IMR-90 (cell line): Measurements from ENCODE around the gene RALGAPA2. TPM values are rescaled to one million over a fixed set of nuclear protein-coding genes. Genes with fewer than 3 reads are reported as not detected.

ENCODE experiments used
- ATAC-seq: fragments of 200-7000 bp; cut with Tn5 transposase; 2 replicates; pipeline ENCODE4 v1.9.1; 2020; ENCODE audit warnings: low read depth, mild to moderate bottlenecking, moderate library complexity
- BruUV-seq: library from RNA; stranded (reverse); fragments of 400-500 nt; replicated peaks from 2 replicates; lab custom pipeline; 2021; lab: Mats Ljungman, UMichigan
- CTCF ChIA-PET: fragments of 300-600 bp; formaldehyde crosslinking; extraction: SDS; loops from one replicate; lab custom pipeline; 2021; ENCODE audit warnings: antibody characterized with exemption; lab: Yijun Ruan, JAX
- POLR2A ChIA-PET: fragments of 300-600 bp; sonication (Branson Sonifier 250); formaldehyde crosslinking; loops from one replicate; lab custom pipeline; 2022; ENCODE audit warnings: antibody characterized with exemption; ENCODE audit not compliant: unreplicated experiment; lab: Charles Lee
- DNase-seq: peaks from one replicate; pipeline ENCODE4 v3.0.0; 2013
- H2AFZ ChIP-seq: replicated peaks from 2 replicates; pipeline ENCODE3; 2013; ENCODE audit warnings: low read length, mild to moderate bottlenecking; ENCODE audit not compliant: poor library complexity
- H2AK5ac ChIP-seq: 2 replicates; pipeline ENCODE4 v1.6.1; 2013; ENCODE audit warnings: low read depth, low read length, inconsistent platforms
- H2AK9ac ChIP-seq: replicated peaks from 2 replicates; pipeline ENCODE3; 2013; ENCODE audit warnings: mild to moderate bottlenecking, low read depth, low read length, moderate library complexity; ENCODE audit not compliant: poor library complexity
- H2BK120ac ChIP-seq: 2 replicates; pipeline ENCODE4 v1.6.1; 2013; ENCODE audit warnings: low read depth, low read length, inconsistent platforms
- H2BK15ac ChIP-seq: 3 replicates; pipeline ENCODE4 v1.6.1; 2013; ENCODE audit warnings: low read depth, low read length, inconsistent platforms
- H2BK20ac ChIP-seq: 2 replicates; pipeline ENCODE4 v1.6.1; 2013; ENCODE audit warnings: low read depth, mild to moderate bottlenecking, inconsistent platforms, low read length, moderate library complexity
- H2BK5ac ChIP-seq: 2 replicates; pipeline ENCODE4 v1.6.1; 2013; ENCODE audit warnings: mild to moderate bottlenecking, low read depth, low read length, inconsistent platforms; ENCODE audit not compliant: poor library complexity, severe bottlenecking
- H3K14ac ChIP-seq: replicated peaks from 2 replicates; pipeline ENCODE4 v1.6.1; 2013; ENCODE audit warnings: low read depth, low read length, inconsistent platforms
- H3K18ac ChIP-seq: 2 replicates; pipeline ENCODE4 v1.6.1; 2013; ENCODE audit warnings: low read depth, low read length, control low read depth
- H3K23ac ChIP-seq: 2 replicates; pipeline ENCODE4 v1.6.1; 2013; ENCODE audit warnings: low read depth, low read length, inconsistent platforms
- H3K27ac ChIP-seq: 2 replicates; pipeline ENCODE4 v1.5.1; 2013; ENCODE audit warnings: mild to moderate bottlenecking, control low read depth, low read length; ENCODE audit not compliant: insufficient read depth
- H3K27me3 ChIP-seq: 2 replicates; pipeline ENCODE4 v1.6.1; 2013; ENCODE audit warnings: low read length; ENCODE audit not compliant: control insufficient read depth, insufficient read depth
- H3K36me3 ChIP-seq: 2 replicates; pipeline ENCODE4 v1.6.1; 2013; ENCODE audit warnings: low read length, mixed read lengths; ENCODE audit not compliant: control insufficient read depth, insufficient read depth
- H3K4ac ChIP-seq: 2 replicates; pipeline ENCODE4 v1.6.1; 2013; ENCODE audit warnings: low read depth, low read length, inconsistent platforms
- H3K4me1 ChIP-seq: 2 replicates; pipeline ENCODE4 v1.6.1; 2013; ENCODE audit warnings: low read length, mixed read lengths; ENCODE audit not compliant: control insufficient read depth, insufficient read depth
- H3K4me2 ChIP-seq: 2 replicates; pipeline ENCODE4 v1.6.1; 2013; ENCODE audit warnings: low read depth, mild to moderate bottlenecking, control low read depth, low read length, moderate library complexity
- H3K4me3 ChIP-seq: 2 replicates; pipeline ENCODE4 v1.5.1; 2013; ENCODE audit warnings: low read depth, mild to moderate bottlenecking, control low read depth, low read length, moderate library complexity; ENCODE audit not compliant: insufficient read depth
- H3K56ac ChIP-seq: 2 replicates; pipeline ENCODE4 v1.6.1; 2013; ENCODE audit warnings: low read length, inconsistent platforms; ENCODE audit not compliant: insufficient read depth; ENCODE audit errors: extremely low read depth
- H3K79me1 ChIP-seq, 2 experiments: 2 replicates each; pipeline ENCODE4 v1.6.1; 2013; ENCODE audit warnings: low read length in 2 of 2, inconsistent platforms in 1 of 2, low read depth in 1 of 2
- H3K9ac ChIP-seq: 2 replicates; pipeline ENCODE4 v1.6.1; 2013; ENCODE audit warnings: low read depth, low read length, control low read depth
- H3K9me1 ChIP-seq: 2 replicates; pipeline ENCODE4 v1.6.1; 2013; ENCODE audit warnings: low read length, inconsistent platforms; ENCODE audit not compliant: insufficient read depth
- H3K9me3 ChIP-seq: 2 replicates; pipeline ENCODE4 v1.6.1; 2013; ENCODE audit warnings: low read length; ENCODE audit not compliant: control insufficient read depth, insufficient read depth
- H4K20me1 ChIP-seq: 2 replicates; pipeline ENCODE4 v1.6.1; 2013; ENCODE audit warnings: low read length, inconsistent platforms; ENCODE audit not compliant: insufficient read depth
- H4K5ac ChIP-seq: 2 replicates; pipeline ENCODE4 v1.6.1; 2013; ENCODE audit warnings: mild to moderate bottlenecking, low read depth, low read length, control low read depth
- H4K8ac ChIP-seq, 2 experiments: 2 replicates each; pipeline ENCODE4 v1.6.1; 2013; ENCODE audit warnings: low read depth in 2 of 2, low read length in 2 of 2, control low read depth in 1 of 2, inconsistent platforms in 1 of 2
- H4K91ac ChIP-seq: 2 replicates; pipeline ENCODE4 v1.6.1; 2013; ENCODE audit warnings: low read depth, low read length, inconsistent platforms; ENCODE audit not compliant: insufficient read depth
- CEBPB ChIP-seq: IDR thresholded peaks from 2 replicates; pipeline ENCODE4 v1.6.1; 2012; ENCODE audit warnings: low read depth, low read length, improper control_type of control experiment
- CHD1 ChIP-seq: IDR thresholded peaks from 2 replicates; pipeline ENCODE4 v1.6.1; 2012; ENCODE audit warnings: low read depth, low read length, improper control_type of control experiment
- NFE2L2 ChIP-seq: fragments of 150-350 bp; IDR thresholded peaks from 2 replicates; pipeline ENCODE4 v1.6.1; 2016; ENCODE audit warnings: low read depth, mild to moderate bottlenecking, low read length
- POLR2A ChIP-seq: IDR thresholded peaks from 2 replicates; pipeline ENCODE4 v1.6.1; 2012; ENCODE audit warnings: mild to moderate bottlenecking, low read depth, low read length
- RCOR1 ChIP-seq: IDR thresholded peaks from 2 replicates; pipeline ENCODE4 v1.6.1; 2012; ENCODE audit warnings: mild to moderate bottlenecking, low read length, improper control_type of control experiment; ENCODE audit not compliant: insufficient replicate concordance
- RFX5 ChIP-seq: IDR thresholded peaks from 2 replicates; pipeline ENCODE4 v1.8.0; 2012; ENCODE audit warnings: low read depth, mild to moderate bottlenecking, low read length, moderate library complexity
- WGBS, 2 experiments: methylation state at CpG; one replicate each; pipeline versions ENCODE4 v1.1.5 to v1.1.7; 2013; ENCODE audit warnings: missing lambda C conversion rate in 2 of 2; ENCODE audit not compliant: insufficient read length in 1 of 2; ENCODE audit errors: extremely low coverage in 2 of 2; 5-methylcytosine and 5-hydroxymethylcytosine counted together
- dilution Hi-C: fragments of 300-500 bp; cut with HindIII; formaldehyde crosslinking; loops from one replicate; pipeline ENCODE4 v1.14.3; 2018; ENCODE audit warnings: low sequenced_read_pairs; ENCODE audit not compliant: unreplicated experiment
- in situ Hi-C: fragments of 300-500 bp; cut with MboI; formaldehyde crosslinking; loops from 3 replicates; pipeline ENCODE4 v1.14.3; 2019; ENCODE audit warnings: low sequenced_read_pairs, inconsistent platforms, mixed read lengths
- intact Hi-C: fragments of 100-400 bp; cut with micrococcal nuclease; formaldehyde crosslinking; loops from 2 replicates; pipeline ENCODE4 v1.10.0; 2022
- polyA plus RNA-seq, 3 experiments: library from polyadenylated mRNA; depleted of rRNA; stranded (reverse); fragments of >200 nt; gene quantifications; 2 replicates each; pipeline ENCODE4 v1.2.3, GENCODE V29; 2012; ENCODE audit warnings: low replicate concordance in 1 of 3
- total RNA-seq: library from RNA; depleted of rRNA; stranded (reverse); fragments of >200 nt; gene quantifications from 2 replicates; pipeline ENCODE4 v1.2.3, GENCODE V29; 2012
- TF ChIP-seq, protein P1 (sequence below): conservative IDR thresholded peaks from 2 replicates; pipeline ENCODE4 v1.5.1; 2012; ENCODE audit warnings: mild to moderate bottlenecking, low read depth, low read length, improper control_type of control experiment

Gene RALGAPA2
- total and polyA plus RNA-seq, 2 of the 4 experiments (the other 2 are of a cell fraction), result 1.3 to 3.9 TPM

DNA sequence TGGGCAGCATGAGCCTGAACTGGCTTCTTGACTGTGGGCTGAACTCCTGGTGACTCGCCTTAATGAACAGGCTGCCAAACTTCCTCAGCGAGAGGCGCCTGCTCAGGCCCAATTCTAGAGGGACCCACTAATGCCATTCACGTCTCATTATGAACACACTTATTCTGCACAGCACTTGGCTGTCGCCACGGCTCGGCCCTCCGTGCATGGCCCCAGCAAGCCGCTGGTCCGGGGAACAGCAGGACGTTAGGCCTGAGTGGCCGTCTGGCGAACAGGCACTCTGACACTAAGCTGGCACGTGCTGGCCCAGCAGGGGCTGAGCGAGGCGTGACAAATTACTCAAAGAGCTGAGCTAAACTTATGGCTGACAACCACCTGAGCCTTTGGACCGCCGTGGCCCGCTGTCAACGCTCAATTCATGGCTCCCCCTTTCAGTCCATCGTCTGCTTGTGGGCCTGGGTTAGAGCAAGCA lies 298.6 kb downstream of the RALGAPA2 start:
- H4K91ac ChIP-seq, result no peak overlapping the region
- dilution Hi-C loops (no loop called here), in situ Hi-C loops (no loop called here), intact Hi-C loops (no loop called here)
- BruUV-seq, result no TSS peak
- no peak overlapping the region for H3K4me2 ChIP-seq
- H2AK9ac ChIP-seq, result no peak overlapping the region
- H3K14ac ChIP-seq, result no peak overlapping the region
- H3K23ac ChIP-seq, result no peak overlapping the region
- no peak overlapping the region for H4K5ac ChIP-seq
- no peak for ATAC-seq
- no peaks in the 10 kb centered on the region; the same call in 1 of the 2 replicates for H3K27me3 ChIP-seq
- WGBS, 2 experiments, result 85% methylated on average over 7 of the region's 21 CpGs; no CpG with 5 or more reads in 1 of the 2 experiments
- H3K9ac ChIP-seq, result no peak overlapping the region
- H2AK5ac ChIP-seq, result no peak overlapping the region
- H2BK15ac ChIP-seq, result no peak overlapping the region
- TF ChIP-seq RCOR1, result no peak
- TF ChIP-seq CEBPB, result no peak
- TF ChIP-seq POLR2A, result no peak
- no peak for TF ChIP-seq CHD1
- TF ChIP-seq RFX5, result no peak
- TF ChIP-seq, protein P1, sequence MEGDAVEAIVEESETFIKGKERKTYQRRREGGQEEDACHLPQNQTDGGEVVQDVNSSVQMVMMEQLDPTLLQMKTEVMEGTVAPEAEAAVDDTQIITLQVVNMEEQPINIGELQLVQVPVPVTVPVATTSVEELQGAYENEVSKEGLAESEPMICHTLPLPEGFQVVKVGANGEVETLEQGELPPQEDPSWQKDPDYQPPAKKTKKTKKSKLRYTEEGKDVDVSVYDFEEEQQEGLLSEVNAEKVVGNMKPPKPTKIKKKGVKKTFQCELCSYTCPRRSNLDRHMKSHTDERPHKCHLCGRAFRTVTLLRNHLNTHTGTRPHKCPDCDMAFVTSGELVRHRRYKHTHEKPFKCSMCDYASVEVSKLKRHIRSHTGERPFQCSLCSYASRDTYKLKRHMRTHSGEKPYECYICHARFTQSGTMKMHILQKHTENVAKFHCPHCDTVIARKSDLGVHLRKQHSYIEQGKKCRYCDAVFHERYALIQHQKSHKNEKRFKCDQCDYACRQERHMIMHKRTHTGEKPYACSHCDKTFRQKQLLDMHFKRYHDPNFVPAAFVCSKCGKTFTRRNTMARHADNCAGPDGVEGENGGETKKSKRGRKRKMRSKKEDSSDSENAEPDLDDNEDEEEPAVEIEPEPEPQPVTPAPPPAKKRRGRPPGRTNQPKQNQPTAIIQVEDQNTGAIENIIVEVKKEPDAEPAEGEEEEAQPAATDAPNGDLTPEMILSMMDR, result no peak
- no peak for TF ChIP-seq NFE2L2
- H3K4me1 ChIP-seq, result no peaks in the 10 kb centered on the region
- H3K4ac ChIP-seq, result no peak overlapping the region
- no peaks in the 10 kb centered on the region for H3K36me3 ChIP-seq
- H2AFZ ChIP-seq, result no peak overlapping the region
- POLR2A ChIA-PET, result no interaction called here
- H3K18ac ChIP-seq, result no peak overlapping the region
- H3K56ac ChIP-seq, result no peak overlapping the region
- H2BK5ac ChIP-seq, result no peak overlapping the region
- H4K20me1 ChIP-seq, result no peaks in the 10 kb centered on the region
- no peak for DNase-seq
- H4K8ac ChIP-seq, result no peak overlapping the region
- no peak overlapping the region for H2BK120ac ChIP-seq
- H3K4me3 ChIP-seq, result no peak overlapping the region
- H2BK20ac ChIP-seq, result no peak overlapping the region
- H3K9me3 ChIP-seq, result no peaks in the 10 kb centered on the region
- CTCF ChIA-PET, result interaction anchor here (0.5 to 0.6 kb wide), 2 partner anchors 12 to 35 kb away, joined by 3 to 4 read pairs; no protein-coding TSS in a partner anchor
- H3K27ac ChIP-seq, result no peak overlapping the region
- no peaks in the 10 kb centered on the region; the same call in 1 of the 2 replicates for H3K9me1 ChIP-seq
- no peaks in the 10 kb centered on the region for H3K79me1 ChIP-seq
